H9 (cell line): ENCODE results near the gene NUP35. TPM values are rescaled to one million over a fixed set of nuclear protein-coding genes. Genes with fewer than 3 reads are reported as not detected.

Source experiments
- DNase-seq: peaks from one replicate; pipeline ENCODE4 v3.0.0-alpha.2; 2017
- H2AFZ ChIP-seq: one replicate; pipeline ENCODE4 v1.6.1; 2013; ENCODE audit warnings: mild to moderate bottlenecking, low read length, control low read depth, moderate library complexity
- H2AK5ac ChIP-seq: 2 replicates; pipeline ENCODE4 v1.6.1; 2013; ENCODE audit warnings: low read length, control low read depth, mixed read lengths; ENCODE audit not compliant: insufficient read length
- H2BK120ac ChIP-seq: one replicate; pipeline ENCODE4 v1.6.1; 2013; ENCODE audit warnings: low read depth, mild to moderate bottlenecking, low read length, control low read depth, inconsistent platforms; ENCODE audit not compliant: poor library complexity, severe bottlenecking
- H2BK12ac ChIP-seq: 2 replicates; pipeline ENCODE4 v1.6.1; 2013; ENCODE audit warnings: low read length, control low read depth, mixed read lengths, low read depth; ENCODE audit not compliant: insufficient read length
- H2BK15ac ChIP-seq: 2 replicates; pipeline ENCODE4 v1.6.1; 2013; ENCODE audit warnings: low read depth, low read length, control low read depth
- H2BK20ac ChIP-seq: one replicate; pipeline ENCODE4 v1.6.1; 2013; ENCODE audit warnings: low read depth, mild to moderate bottlenecking, low read length, control low read depth, inconsistent platforms; ENCODE audit not compliant: poor library complexity, severe bottlenecking
- H2BK5ac ChIP-seq: 2 replicates; pipeline ENCODE4 v1.6.1; 2013; ENCODE audit warnings: low read length, control low read depth, mixed read lengths; ENCODE audit not compliant: insufficient read length
- H3K14ac ChIP-seq: 2 replicates; pipeline ENCODE4 v1.6.1; 2013; ENCODE audit warnings: low read length, control low read depth; ENCODE audit not compliant: insufficient read depth
- H3K18ac ChIP-seq: 2 replicates; pipeline ENCODE4 v1.6.1; 2013; ENCODE audit warnings: low read depth, mild to moderate bottlenecking, mixed read lengths, low read length, control low read depth; ENCODE audit not compliant: insufficient read length
- H3K23ac ChIP-seq: 2 replicates; pipeline ENCODE4 v1.6.1; 2013; ENCODE audit warnings: low read length, control low read depth, mixed read lengths, low read depth; ENCODE audit not compliant: insufficient read length
- H3K23me2 ChIP-seq: 2 replicates; pipeline ENCODE4 v1.6.1; 2013; ENCODE audit warnings: low read depth, mild to moderate bottlenecking, mixed read lengths, low read length, control low read depth; ENCODE audit not compliant: insufficient read length, poor library complexity, severe bottlenecking
- H3K27ac ChIP-seq: 2 replicates; pipeline ENCODE4 v1.5.1; 2013; ENCODE audit warnings: low read length, control low read depth, mixed read lengths, low read depth; ENCODE audit not compliant: insufficient read length
- H3K27me3 ChIP-seq: 2 replicates; pipeline ENCODE4 v1.6.1; 2013; ENCODE audit warnings: low read length, control low read depth, inconsistent platforms; ENCODE audit not compliant: insufficient read depth
- H3K4ac ChIP-seq: 2 replicates; pipeline ENCODE4 v1.6.1; 2013; ENCODE audit warnings: low read depth, mild to moderate bottlenecking, control low read depth, inconsistent platforms, low read length, moderate library complexity
- H3K4me1 ChIP-seq: 2 replicates; pipeline ENCODE4 v1.6.1; 2013; ENCODE audit warnings: low read length, control low read depth, inconsistent platforms; ENCODE audit not compliant: insufficient read depth
- H3K4me2 ChIP-seq: 2 replicates; pipeline ENCODE4 v1.6.1; 2013; ENCODE audit warnings: low read length, control low read depth, mixed read lengths; ENCODE audit not compliant: insufficient read length, insufficient read depth
- H3K56ac ChIP-seq: 2 replicates; pipeline ENCODE4 v1.6.1; 2013; ENCODE audit warnings: low read depth, mild to moderate bottlenecking, mixed read lengths, low read length, control low read depth; ENCODE audit not compliant: insufficient read length
- H3K79me1 ChIP-seq: 2 replicates; pipeline ENCODE4 v1.6.1; 2013; ENCODE audit warnings: low read depth, mild to moderate bottlenecking, moderate library complexity, low read length, control low read depth, inconsistent platforms; ENCODE audit not compliant: insufficient read depth, poor library complexity, severe bottlenecking
- H3K79me2 ChIP-seq: 2 replicates; pipeline ENCODE4 v1.6.1; 2013; ENCODE audit warnings: low read length, control low read depth, inconsistent platforms; ENCODE audit not compliant: insufficient read depth
- H3K9ac ChIP-seq: 2 replicates; pipeline ENCODE4 v1.6.1; 2013; ENCODE audit warnings: low read length, control low read depth, mixed read lengths; ENCODE audit not compliant: insufficient read length; ENCODE audit errors: extremely low read depth
- H3K9me3 ChIP-seq: one replicate; pipeline ENCODE4 v1.6.1; 2013; ENCODE audit warnings: low read depth, low read length, inconsistent platforms; ENCODE audit not compliant: control insufficient read depth
- H3T11ph ChIP-seq: one replicate; pipeline ENCODE4 v1.6.1; 2013; ENCODE audit warnings: mild to moderate bottlenecking, low read length, control low read depth, inconsistent platforms
- H4K20me1 ChIP-seq: one replicate; pipeline ENCODE4 v1.6.1; 2013; ENCODE audit not compliant: control insufficient read depth, insufficient read length, insufficient read depth
- H4K5ac ChIP-seq: 2 replicates; pipeline ENCODE4 v1.6.1; 2013; ENCODE audit warnings: low read depth, mild to moderate bottlenecking, mixed read lengths, low read length, control low read depth; ENCODE audit not compliant: insufficient read length
- H4K8ac ChIP-seq: replicated peaks from 2 replicates; pipeline ENCODE4 v1.6.1; 2013; ENCODE audit warnings: low read length, control low read depth, mixed read lengths, low read depth; ENCODE audit not compliant: insufficient read length
- H4K91ac ChIP-seq: 2 replicates; pipeline ENCODE4 v1.6.1; 2013; ENCODE audit warnings: low read depth, mild to moderate bottlenecking, moderate library complexity, mixed read lengths, low read length, control low read depth; ENCODE audit not compliant: insufficient read length
- H3K27ac Mint-ChIP-seq, 3 experiments: 2 replicates in 2 of 3; 3 replicates in 1 of 3; pipeline ENCODE4 v1.8.0; 2020 to 2021; ENCODE audit warnings: mixed read lengths in 3 of 3, mild to moderate bottlenecking in 1 of 3, moderate library complexity in 1 of 3
- H3K27me3 Mint-ChIP-seq: 2 replicates; pipeline ENCODE4 v1.8.0; 2021; ENCODE audit warnings: low read depth, mild to moderate bottlenecking, moderate library complexity, mixed read lengths
- H3K36me3 Mint-ChIP-seq, 3 experiments: 2 replicates in 2 of 3; 3 replicates in 1 of 3; pipeline ENCODE4 v1.8.0; 2020 to 2021; ENCODE audit warnings: low read depth in 3 of 3, mixed read lengths in 3 of 3; ENCODE audit not compliant: insufficient read depth in 1 of 3
- H3K4me1 Mint-ChIP-seq, 2 experiments: 2 replicates each; pipeline ENCODE4 v1.8.0; 2020; ENCODE audit warnings: mixed read lengths in 2 of 2
- H3K4me3 Mint-ChIP-seq, 2 experiments: 2 replicates in 1 of 2; 3 replicates in 1 of 2; pipeline ENCODE4 v1.8.0; 2020 to 2021; ENCODE audit warnings: mild to moderate bottlenecking in 2 of 2, mixed read lengths in 2 of 2, moderate library complexity in 1 of 2
- H3K9me3 Mint-ChIP-seq, 2 experiments: 2 replicates in 1 of 2; 3 replicates in 1 of 2; pipeline ENCODE4 v1.8.0; 2020; ENCODE audit warnings: mild to moderate bottlenecking in 2 of 2, mixed read lengths in 2 of 2, moderate library complexity in 1 of 2
- CTCF ChIP-seq: fragments of 200-600 bp; sonication (generic); conservative IDR thresholded peaks from 3 replicates; pipeline ENCODE4 v1.8.0; 2021; ENCODE audit warnings: antibody characterized with exemption, mild to moderate bottlenecking
- WGBS: extraction: QIAGEN DNeasy Blood & Tissue Kit; methylation state at CpG from one replicate; pipeline ENCODE4 v1.1.7; 2013; ENCODE audit warnings: missing lambda C conversion rate, low lambda C conversion rate, mixed read lengths; ENCODE audit not compliant: insufficient read length; ENCODE audit errors: extremely low coverage; 5-methylcytosine and 5-hydroxymethylcytosine counted together
- total RNA-seq: library from RNA; stranded (reverse); gene quantifications from 2 replicates; pipeline ENCODE4 v1.2.1, GENCODE V29; 2021

Gene NUP35
- total RNA-seq, 1 experiment from 2014 or later: 53.6 TPM

GRCh38 chr2:183081911-183082310 is 42.3 kb upstream of the NUP35 start:
- no peak overlapping the region for H4K8ac ChIP-seq
- WGBS: no CpG with 5 or more reads among the region's 1 CpG
- H3K23ac ChIP-seq: no peak overlapping the region
- H3K9ac ChIP-seq: no peak overlapping the region
- Mint-ChIP-seq H3K27me3 (no peaks in the 10 kb centered on the region), H3K36me3 (no peaks in the 10 kb centered on the region), H3K4me1 (peaks cover 20 to 25% of the 10 kb centered on the region in 2 experiments), H3K4me3 (no peak overlapping the region), H3K27ac (no peak overlapping the region), H3K9me3 (no peaks in the 10 kb centered on the region)
- H2AFZ ChIP-seq: no peak overlapping the region
- no peaks in the 10 kb centered on the region for H3K79me2 ChIP-seq
- no peak overlapping the region for H2BK12ac ChIP-seq
- no peak overlapping the region for H3K27ac ChIP-seq
- no peaks in the 10 kb centered on the region for H4K20me1 ChIP-seq
- no peak overlapping the region for H4K5ac ChIP-seq
- H2BK15ac ChIP-seq: no peak overlapping the region
- H2BK120ac ChIP-seq: no peak overlapping the region
- no peaks in the 10 kb centered on the region for H3K9me3 ChIP-seq
- H3K4me1 ChIP-seq: peaks cover 2% of the 10 kb centered on the region; the same call in 1 of the 2 replicates
- H3K56ac ChIP-seq: no peak overlapping the region
- no peak overlapping the region for H2BK20ac ChIP-seq
- no peak overlapping the region for H3K18ac ChIP-seq
- H3K14ac ChIP-seq: no peak overlapping the region
- peaks cover 6% of the 10 kb centered on the region for H3K23me2 ChIP-seq
- no peak overlapping the region for H4K91ac ChIP-seq
- H3K4me2 ChIP-seq: no peak overlapping the region
- H3K79me1 ChIP-seq: no peaks in the 10 kb centered on the region
- H3K4ac ChIP-seq: no peak overlapping the region
- no peaks in the 10 kb centered on the region for H3K27me3 ChIP-seq
- no peak overlapping the region for H2BK5ac ChIP-seq
- no peak overlapping the region for H3T11ph ChIP-seq
- DNase-seq: no peak
- TF ChIP-seq CTCF: no peak
- no peak overlapping the region for H2AK5ac ChIP-seq
